ENCODE results near the gene DDX17.

Gene DDX17

DNA sequence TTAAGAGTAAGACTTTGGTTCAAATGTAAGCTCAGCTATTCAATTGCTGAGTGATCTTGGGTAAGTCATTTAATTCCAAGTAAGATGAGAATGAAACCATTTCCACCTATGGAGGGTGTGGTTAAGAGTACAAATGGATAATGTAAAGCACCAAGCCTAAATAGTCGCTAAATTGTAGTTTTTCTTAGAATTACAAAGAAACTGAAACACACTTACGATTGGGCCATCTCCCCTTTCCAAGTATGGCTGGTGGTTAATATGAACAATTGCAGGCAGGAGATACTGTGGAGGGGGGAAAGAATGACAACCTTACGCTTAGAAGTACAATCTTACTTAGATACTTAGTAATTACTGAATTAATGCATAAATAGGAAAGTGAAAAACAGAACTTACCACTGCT lies 8.2 kb downstream of the DDX17 start:
- TF ChIP-seq POU2F2 (IDR thresholded peaks at IDR 0.05; ENCODE audit: low read depth, low read length) (no peak), POLR2AphosphoS5 (IDR thresholded peaks at IDR 0.05; ENCODE audit: low read depth, low read length) (no peak), PAX5 (IDR thresholded peaks at IDR 0.05; ENCODE audit: insufficient read depth, low read length, severe bottlenecking) (no peak), SPI1 (IDR thresholded peaks at IDR 0.05; ENCODE audit: low read depth, low read length) (no peak), TAF1 (IDR thresholded peaks at IDR 0.05; ENCODE audit: low read depth, low read length) (no peak), POLR2A (IDR thresholded peaks at IDR 0.05; ENCODE audit: low read depth, low read length) (no peak)
- no peak for DNase-seq (ENCODE audit: insufficient read length, low spot score)
- no peak for FAIRE-seq

DNA sequence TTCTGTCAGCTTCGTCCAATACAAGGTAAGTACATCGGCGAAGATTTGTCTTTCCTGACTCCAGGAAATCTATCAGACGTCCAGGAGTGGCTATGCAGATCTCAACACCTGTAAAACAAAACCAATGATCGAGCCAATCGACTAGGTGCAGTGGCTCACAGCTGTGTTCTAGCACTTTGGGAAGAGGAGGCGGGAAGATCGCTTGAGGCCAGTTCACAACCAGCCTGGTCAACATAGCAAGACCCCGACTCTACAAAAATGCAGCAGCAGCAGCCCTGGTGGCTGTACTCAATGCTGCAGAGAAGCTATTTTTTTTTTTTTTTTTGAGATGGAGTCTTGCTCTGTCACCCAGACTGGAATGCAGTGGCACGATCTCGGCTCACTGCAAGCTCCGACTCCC lies 11.2 kb downstream of the DDX17 start:
- DNase-seq (ENCODE audit: insufficient read length, low spot score) (no peak), FAIRE-seq (no peak)
- TF ChIP-seq POLR2A (IDR thresholded peaks at IDR 0.05; ENCODE audit: low read depth, low read length), result no peak
- no peak for TF ChIP-seq SPI1 (IDR thresholded peaks at IDR 0.05; ENCODE audit: low read depth, low read length)
- TF ChIP-seq POLR2AphosphoS5 (IDR thresholded peaks at IDR 0.05; ENCODE audit: low read depth, low read length), result no peak
- TF ChIP-seq TAF1 (IDR thresholded peaks at IDR 0.05; ENCODE audit: low read depth, low read length), result no peak
- TF ChIP-seq PAX5 (IDR thresholded peaks at IDR 0.05; ENCODE audit: insufficient read depth, low read length, severe bottlenecking), result no peak
- TF ChIP-seq POU2F2 (IDR thresholded peaks at IDR 0.05; ENCODE audit: low read depth, low read length), result no peak

DNA sequence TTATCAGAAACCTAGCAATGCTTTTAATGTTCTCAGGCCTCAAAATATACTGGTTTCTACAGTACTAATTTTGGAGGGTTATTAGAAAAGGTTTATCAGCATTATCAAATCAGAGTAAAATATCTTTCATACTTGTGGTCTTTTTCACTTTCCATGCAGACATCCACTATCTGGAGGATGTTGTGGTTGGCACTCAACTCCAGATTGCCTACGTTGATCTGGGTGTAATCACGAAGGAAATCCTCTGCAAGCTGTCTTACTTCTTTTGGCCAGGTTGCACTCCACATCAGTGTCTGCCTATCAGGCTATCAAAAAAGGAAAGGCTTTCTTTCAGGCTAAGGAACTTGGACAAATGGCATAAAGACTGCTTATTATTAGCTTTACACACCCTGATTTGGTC lies 11.6 kb downstream of the DDX17 start:
- DNase-seq (ENCODE audit: insufficient read length, low spot score), result no peak
- TF ChIP-seq SPI1 (IDR thresholded peaks at IDR 0.05; ENCODE audit: low read depth, low read length), result no peak
- TF ChIP-seq POU2F2 (IDR thresholded peaks at IDR 0.05; ENCODE audit: low read depth, low read length), result no peak
- TF ChIP-seq TAF1 (IDR thresholded peaks at IDR 0.05; ENCODE audit: low read depth, low read length), result no peak
- no peak for TF ChIP-seq PAX5 (IDR thresholded peaks at IDR 0.05; ENCODE audit: insufficient read depth, low read length, severe bottlenecking)
- no peak for TF ChIP-seq POLR2AphosphoS5 (IDR thresholded peaks at IDR 0.05; ENCODE audit: low read depth, low read length)
- no peak for TF ChIP-seq POLR2A (IDR thresholded peaks at IDR 0.05; ENCODE audit: low read depth, low read length)
- FAIRE-seq, result no peak

DNA sequence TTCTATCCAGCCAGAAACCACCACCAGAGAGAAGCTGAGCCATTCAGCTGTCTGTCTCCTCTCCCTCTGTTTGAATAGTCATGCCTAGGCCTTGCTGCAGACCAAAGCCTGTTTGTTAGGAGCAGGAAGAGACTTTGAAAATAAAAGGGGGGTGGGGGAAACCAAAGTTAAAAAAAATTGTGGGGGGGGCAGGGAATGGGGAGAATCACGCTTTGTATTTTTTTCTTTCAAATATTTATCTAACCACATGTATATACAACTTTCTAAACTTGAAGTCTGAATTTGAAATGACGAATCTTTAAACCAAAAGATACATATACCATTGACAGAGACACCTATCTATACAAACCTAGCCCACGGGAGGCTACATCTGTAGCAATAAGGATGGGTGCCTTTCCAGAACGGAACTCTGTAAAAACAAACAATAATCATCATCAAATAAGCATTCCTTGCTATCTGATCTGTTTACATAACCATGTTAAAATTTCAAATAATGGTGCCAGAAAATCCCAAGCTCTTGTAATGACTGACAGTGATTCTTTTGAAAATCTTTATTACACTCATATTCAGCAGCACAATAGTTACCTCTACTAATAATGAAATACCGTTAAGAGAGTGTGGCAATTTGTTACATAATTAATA lies 14.3 kb downstream of the DDX17 start:
- DNase-seq (ENCODE audit: insufficient read length, low spot score) (no peak), FAIRE-seq (no peak)
- no peak for TF ChIP-seq POLR2AphosphoS5 (IDR thresholded peaks at IDR 0.05; ENCODE audit: low read depth, low read length)
- no peak for TF ChIP-seq POU2F2 (IDR thresholded peaks at IDR 0.05; ENCODE audit: low read depth, low read length)
- TF ChIP-seq SPI1 (IDR thresholded peaks at IDR 0.05; ENCODE audit: low read depth, low read length), result no peak
- TF ChIP-seq PAX5 (IDR thresholded peaks at IDR 0.05; ENCODE audit: insufficient read depth, low read length, severe bottlenecking), result no peak
- no peak for TF ChIP-seq POLR2A (IDR thresholded peaks at IDR 0.05; ENCODE audit: low read depth, low read length)
- no peak for TF ChIP-seq TAF1 (IDR thresholded peaks at IDR 0.05; ENCODE audit: low read depth, low read length)

DNA sequence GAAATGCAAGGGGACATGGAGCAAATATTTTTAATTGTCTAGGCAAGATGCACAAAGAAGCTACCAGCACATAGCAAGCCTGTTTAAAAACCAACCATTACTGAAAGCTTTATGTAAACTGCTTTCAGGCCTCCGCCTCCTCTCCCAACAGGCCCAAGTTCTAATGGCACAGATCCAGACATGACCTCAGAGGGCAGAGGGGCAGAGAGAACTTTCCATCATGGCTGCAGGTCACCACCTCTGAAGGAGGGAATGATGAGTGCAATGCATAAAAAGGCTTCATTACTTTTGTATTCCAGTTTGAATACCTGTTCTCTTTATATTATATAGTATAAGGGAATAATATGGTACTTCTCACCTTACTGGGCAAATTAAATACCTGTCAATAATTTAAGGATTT lies 15.2 kb downstream of the DDX17 start:
- TF ChIP-seq POU2F2 (IDR thresholded peaks at IDR 0.05; ENCODE audit: low read depth, low read length) (no peak), PAX5 (IDR thresholded peaks at IDR 0.05; ENCODE audit: insufficient read depth, low read length, severe bottlenecking) (no peak), POLR2AphosphoS5 (IDR thresholded peaks at IDR 0.05; ENCODE audit: low read depth, low read length) (no peak), SPI1 (IDR thresholded peaks at IDR 0.05; ENCODE audit: low read depth, low read length) (no peak), POLR2A (IDR thresholded peaks at IDR 0.05; ENCODE audit: low read depth, low read length) (no peak), TAF1 (IDR thresholded peaks at IDR 0.05; ENCODE audit: low read depth, low read length) (no peak)
- DNase-seq (ENCODE audit: insufficient read length, low spot score), result no peak
- no peak for FAIRE-seq

DNA sequence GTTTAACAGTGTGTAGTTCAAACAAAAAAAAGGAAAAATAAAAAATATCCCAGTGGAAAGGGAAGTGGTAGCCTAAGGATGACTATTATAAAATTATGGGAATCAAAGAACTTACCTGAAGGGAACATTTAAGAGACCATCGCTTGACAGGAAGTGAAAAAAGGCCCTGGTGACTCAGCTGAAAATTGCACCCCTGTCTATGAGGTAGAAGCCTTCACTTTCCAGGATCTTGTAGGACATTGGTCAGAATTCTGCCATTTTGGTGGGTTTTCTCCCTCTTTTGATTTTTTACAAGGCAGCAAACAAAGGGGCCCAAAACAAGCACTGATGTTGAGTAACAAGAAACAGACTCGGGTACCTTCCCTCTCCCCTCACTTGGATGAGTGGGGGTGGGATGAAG lies 15.6 kb downstream of the DDX17 start:
- FAIRE-seq, result no peak
- no peak for DNase-seq (ENCODE audit: insufficient read length, low spot score)
- no peak for TF ChIP-seq POU2F2 (IDR thresholded peaks at IDR 0.05; ENCODE audit: low read depth, low read length)
- TF ChIP-seq SPI1 (IDR thresholded peaks at IDR 0.05; ENCODE audit: low read depth, low read length), result peak; percentile 55
- no peak for TF ChIP-seq PAX5 (IDR thresholded peaks at IDR 0.05; ENCODE audit: insufficient read depth, low read length, severe bottlenecking)
- no peak for TF ChIP-seq TAF1 (IDR thresholded peaks at IDR 0.05; ENCODE audit: low read depth, low read length)
- TF ChIP-seq POLR2A (IDR thresholded peaks at IDR 0.05; ENCODE audit: low read depth, low read length), result peak; percentile 24; the same call in 1 of the 2 replicates
- TF ChIP-seq POLR2AphosphoS5 (IDR thresholded peaks at IDR 0.05; ENCODE audit: low read depth, low read length), result no peak

DNA sequence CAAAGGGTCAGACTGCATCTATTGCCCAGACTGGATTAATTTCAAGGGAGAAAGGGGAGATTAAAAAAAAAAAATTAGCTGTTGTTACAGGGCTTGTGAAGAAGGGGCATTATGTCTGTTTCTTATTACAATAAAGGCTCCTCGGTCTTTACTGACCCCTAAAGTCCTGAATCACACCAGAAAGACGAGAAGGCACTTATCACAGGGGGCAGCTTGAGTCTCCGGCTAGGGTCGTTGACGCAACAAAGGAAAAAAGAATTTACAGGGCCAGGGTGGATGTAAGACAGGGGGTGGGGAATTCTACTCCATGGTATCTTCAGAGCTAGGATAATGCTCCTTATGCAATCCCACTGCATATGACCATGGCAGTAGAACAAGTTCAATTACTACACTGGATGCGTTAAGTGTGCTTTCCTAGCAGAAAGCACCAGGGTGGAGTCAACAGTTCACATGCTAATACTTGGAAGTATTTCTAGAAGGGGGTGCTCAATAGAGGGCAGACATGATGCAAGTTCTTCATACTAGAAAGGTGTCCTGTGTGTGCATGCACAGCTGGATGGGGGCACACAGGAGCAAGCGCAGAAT lies 16.5 kb downstream of the DDX17 start:
- TF ChIP-seq POLR2AphosphoS5 (IDR thresholded peaks at IDR 0.05; ENCODE audit: low read depth, low read length) (peak; percentile 54), PAX5 (IDR thresholded peaks at IDR 0.05; ENCODE audit: insufficient read depth, low read length, severe bottlenecking) (no peak), POLR2A (IDR thresholded peaks at IDR 0.05; ENCODE audit: low read depth, low read length) (peak; percentile 71), SPI1 (IDR thresholded peaks at IDR 0.05; ENCODE audit: low read depth, low read length) (no peak), POU2F2 (IDR thresholded peaks at IDR 0.05; ENCODE audit: low read depth, low read length) (no peak), TAF1 (IDR thresholded peaks at IDR 0.05; ENCODE audit: low read depth, low read length) (no peak)
- no peak for DNase-seq (ENCODE audit: insufficient read length, low spot score)
- peak; percentile 38 for FAIRE-seq

DNA sequence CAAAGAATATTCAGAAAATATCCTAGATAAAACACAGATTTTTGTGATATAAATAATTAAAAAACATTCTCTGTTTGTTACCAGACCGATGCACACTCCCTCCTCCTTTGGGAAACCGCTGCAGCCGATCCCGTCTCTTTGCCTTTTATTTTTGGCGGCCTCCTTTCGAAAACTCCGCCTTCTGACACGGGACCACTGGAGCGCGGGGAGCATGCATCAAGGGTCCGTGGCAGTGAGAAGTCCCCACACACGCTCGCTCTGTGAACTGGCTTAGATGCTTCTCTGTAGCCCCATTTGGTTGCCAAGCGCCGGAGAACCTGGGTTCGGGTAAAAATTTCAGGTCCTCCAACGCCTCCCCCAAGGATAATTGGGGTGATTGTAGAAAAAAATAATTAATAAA lies 17.0 kb downstream of the DDX17 start:
- no peak for FAIRE-seq
- TF ChIP-seq SPI1 (IDR thresholded peaks at IDR 0.05; ENCODE audit: low read depth, low read length) (no peak), POU2F2 (IDR thresholded peaks at IDR 0.05; ENCODE audit: low read depth, low read length) (no peak), TAF1 (IDR thresholded peaks at IDR 0.05; ENCODE audit: low read depth, low read length) (no peak)
- DNase-seq (ENCODE audit: insufficient read length, low spot score), result no peak

DNA sequence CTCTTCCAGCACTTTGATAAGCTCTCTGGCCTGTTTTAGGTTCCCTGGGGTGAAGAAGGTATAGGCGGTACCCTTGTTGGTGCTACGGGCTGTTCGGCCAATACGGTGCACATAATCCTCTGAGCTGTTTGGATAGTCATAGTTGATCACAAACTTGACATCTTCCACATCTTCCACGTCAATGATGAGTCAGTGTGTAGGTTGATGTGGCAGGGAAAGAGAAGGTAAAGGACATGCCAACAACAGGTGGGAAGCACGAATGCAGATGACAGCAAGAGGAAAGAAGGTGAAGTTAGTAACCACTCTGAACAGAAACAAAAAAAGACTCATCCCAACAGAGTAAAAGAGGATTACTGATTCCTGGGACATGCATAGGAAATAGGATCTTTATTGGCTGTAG lies 18.2 kb downstream of the DDX17 start:
- FAIRE-seq (peak; percentile 45), DNase-seq (ENCODE audit: insufficient read length, low spot score) (no peak)
- TF ChIP-seq SPI1 (IDR thresholded peaks at IDR 0.05; ENCODE audit: low read depth, low read length), result no peak
- TF ChIP-seq POLR2A (IDR thresholded peaks at IDR 0.05; ENCODE audit: low read depth, low read length), result no peak
- no peak for TF ChIP-seq TAF1 (IDR thresholded peaks at IDR 0.05; ENCODE audit: low read depth, low read length)
- TF ChIP-seq POU2F2 (IDR thresholded peaks at IDR 0.05; ENCODE audit: low read depth, low read length), result no peak
- TF ChIP-seq PAX5 (IDR thresholded peaks at IDR 0.05; ENCODE audit: insufficient read depth, low read length, severe bottlenecking), result no peak
- TF ChIP-seq POLR2AphosphoS5 (IDR thresholded peaks at IDR 0.05; ENCODE audit: low read depth, low read length), result no peak; the same call in 1 of the 2 replicates
